Testis (tissue), 3 donors: ENCODE results near the gene SNAI3. TPM values are rescaled to one million over a fixed set of nuclear protein-coding genes. Genes with fewer than 3 reads are reported as not detected.

ENCODE experiments used
- DNase-seq: peaks from one replicate; pipeline ENCODE4 v3.0.0-alpha.2; 2019
- H3K27ac ChIP-seq, 2 donors: fragments of 200-600 bp; sonication (generic); one replicate each; pipeline ENCODE4 v1.5.1; 2019
- H3K27me3 ChIP-seq: fragments of 200-600 bp; sonication (generic); one replicate; pipeline ENCODE4 v1.5.1; 2019
- H3K36me3 ChIP-seq: fragments of 200-600 bp; sonication (generic); one replicate; pipeline ENCODE4 v1.5.1; 2017; ENCODE audit warnings: low read depth; ENCODE audit errors: missing control alignments
- H3K4me1 ChIP-seq: fragments of 200-600 bp; sonication (generic); one replicate; pipeline ENCODE4 v1.5.1; 2019
- H3K4me3 ChIP-seq, 2 donors: fragments of 200-600 bp; sonication (generic); one replicate each; pipeline ENCODE4 v1.5.1; 2017 to 2019
- H3K9me3 ChIP-seq: fragments of 200-600 bp; sonication (generic); one replicate; pipeline ENCODE4 v1.5.1; 2017
- CTCF ChIP-seq, 3 experiments: fragments of 450-650 bp in 2 of 3; fragments of 200-600 bp in 1 of 3; sonication (generic) in 1 of 3; IDR thresholded peaks; one replicate each; pipeline ENCODE4 v1.5.1; 2016 to 2019; ENCODE audit warnings: antibody characterized with exemption in 3 of 3, mild to moderate bottlenecking in 2 of 3, moderate library complexity in 1 of 3
- POLR2A ChIP-seq: fragments of 450-650 bp; IDR thresholded peaks from one replicate; pipeline ENCODE4 v1.6.1; 2017; ENCODE audit warnings: antibody characterized with exemption, mild to moderate bottlenecking, moderate library complexity
- WGBS, 2 donors: methylation state at CpG; one replicate each; pipeline ENCODE4 v1.1.5; 2018; 5-methylcytosine and 5-hydroxymethylcytosine counted together
- intact Hi-C: fragments of 100-400 bp; cut with DNase I; formaldehyde crosslinking; loops from one replicate; pipeline ENCODE4 v1.15.1; 2023; ENCODE audit warnings: low total_unique reads
- polyA plus RNA-seq: library from polyadenylated mRNA; stranded (reverse); fragments of 350-450 nt; fragmentation: Illumina TruSeq; extraction: RNeasy Lipid Tissue Mini Kit (QIAGEN cat#74804); gene quantifications from one replicate; pipeline ENCODE4 v1.2.3, GENCODE V29; 2014; ENCODE audit warnings: low read depth, low replicate concordance; ENCODE audit not compliant: insufficient read depth
- total RNA-seq, 2 donors: library from RNA; depleted of rRNA; stranded (reverse); fragments of >200 nt; gene quantifications; one replicate each; pipeline ENCODE4 v1.2.3, GENCODE V29; 2016

Gene SNAI3
- total and polyA plus RNA-seq, 3 donors from 2014 or later = 1.3 to 3.0 (median 2.5) TPM

GRCh38 chr16:88646345-88647034 lies 39.8 kb downstream of the SNAI3 start:
- H3K4me1 ChIP-seq = peaks cover 5% of the 10 kb centered on the region
- intact Hi-C loops = no loop called here
- TF ChIP-seq POLR2A = no peak
- TF ChIP-seq CTCF (IDR thresholded peaks at IDR 0.05) = no peak
- H3K9me3 ChIP-seq = no peaks in the 10 kb centered on the region
- WGBS, 2 donors = 78 to 86% methylated on average over 16 to 28 of the region's 28 CpGs
- H3K27me3 ChIP-seq = no peaks in the 10 kb centered on the region
- no peak overlapping the region for H3K27ac ChIP-seq
- no peak overlapping the region for H3K4me3 ChIP-seq
- no peaks in the 10 kb centered on the region for H3K36me3 ChIP-seq
- no peak for DNase-seq

DNA sequence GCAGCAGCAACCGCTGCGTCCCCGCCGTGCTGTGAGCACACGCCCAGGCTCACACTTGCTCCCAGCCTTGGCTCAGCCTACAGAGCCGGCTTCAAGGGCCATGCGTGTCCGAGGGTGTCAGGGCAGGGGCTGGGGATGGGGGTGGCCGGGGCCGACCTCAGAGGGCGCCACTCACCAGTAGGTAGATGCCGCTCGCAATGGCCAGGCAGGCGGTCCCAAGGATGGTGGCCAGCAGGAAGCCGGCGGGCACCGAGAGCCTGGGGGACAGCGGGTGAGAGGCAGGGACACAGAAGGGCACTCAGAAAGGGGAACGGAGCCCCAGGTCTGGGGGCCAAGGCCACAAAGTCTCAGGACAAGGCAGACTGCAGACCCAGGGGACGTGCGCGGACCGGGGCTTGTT lies 40.4 kb downstream of the SNAI3 start:
- WGBS, 2 donors = 90 to 95% methylated on average over 23 of the region's 23 CpGs
- intact Hi-C loops = no loop called here

DNA sequence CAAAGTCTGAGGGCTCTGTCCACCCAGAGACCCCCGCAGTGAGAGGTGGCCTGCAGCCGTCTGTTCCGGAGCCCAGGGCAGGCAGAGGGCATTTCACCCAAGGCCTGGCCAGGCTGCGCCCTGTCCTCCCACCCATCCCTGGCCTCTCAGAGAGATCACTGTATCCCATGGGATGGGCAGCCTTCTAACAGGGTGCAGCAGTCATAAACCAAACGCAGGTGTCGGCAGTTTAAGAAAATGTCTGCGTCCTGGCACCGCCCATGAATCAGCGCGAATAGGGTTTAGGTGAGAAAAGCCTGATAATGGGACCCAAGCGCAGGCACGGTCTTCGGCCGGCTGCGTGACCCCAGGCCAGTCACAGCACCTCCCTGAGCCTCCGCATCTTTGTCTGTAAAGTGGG lies 40.9 kb downstream of the SNAI3 start:
- H3K9me3 ChIP-seq = no peaks in the 10 kb centered on the region
- H3K27me3 ChIP-seq = no peaks in the 10 kb centered on the region
- H3K27ac ChIP-seq = no peak overlapping the region
- WGBS, 2 donors = 93 to 98% methylated on average over 8 to 16 of the region's 16 CpGs
- TF ChIP-seq POLR2A (no peak), CTCF (IDR thresholded peaks at IDR 0.05) (no peak)
- H3K4me1 ChIP-seq = no peaks in the 10 kb centered on the region
- intact Hi-C loops = no loop called here
- no peak overlapping the region for H3K4me3 ChIP-seq
- no peak for DNase-seq
- H3K36me3 ChIP-seq = no peaks in the 10 kb centered on the region

More for the DNA sequence above, 40.4 kb downstream of the SNAI3 start:
- H3K36me3 ChIP-seq = no peaks in the 10 kb centered on the region
- TF ChIP-seq CTCF (IDR thresholded peaks at IDR 0.05) (no peak), POLR2A (no peak)
- no peaks in the 10 kb centered on the region for H3K27me3 ChIP-seq
- H3K4me3 ChIP-seq = no peak overlapping the region
- DNase-seq = no peak
- H3K4me1 ChIP-seq = peaks cover under 1% of the 10 kb centered on the region
- H3K27ac ChIP-seq = no peak overlapping the region
- H3K9me3 ChIP-seq = no peaks in the 10 kb centered on the region

- intact Hi-C loops = no loop called here
- Histone ChIP-seq H3K27me3 (no peaks in the 10 kb centered on the region), H3K36me3 (no peaks in the 10 kb centered on the region), H3K9me3 (no peaks in the 10 kb centered on the region), H3K4me1 (no peaks in the 10 kb centered on the region), H3K4me3 (no peak overlapping the region), H3K27ac (no peak overlapping the region)
- no peak for DNase-seq
- no peak for TF ChIP-seq CTCF (IDR thresholded peaks at IDR 0.05)
- WGBS, 2 donors = 87% methylated on average over 8 of the region's 9 CpGs; no CpG with 5 or more reads in 1 of the 2 donors
Measured at GRCh38 chr16:88643644-88643932, 42.7 kb downstream of the SNAI3 start.
